IMR-90 (cell line): ENCODE data around the gene SPOUT1. TPM values are rescaled to one million over a fixed set of nuclear protein-coding genes. Genes with fewer than 3 reads are reported as not detected.

ENCODE experiments used
- ATAC-seq: fragments of 200-7000 bp; cut with Tn5 transposase; 2 replicates; pipeline ENCODE4 v1.9.1; 2020; ENCODE audit warnings: low read depth, mild to moderate bottlenecking, moderate library complexity
- BruUV-seq: library from RNA; stranded (reverse); fragments of 400-500 nt; replicated peaks from 2 replicates; lab custom pipeline; 2021; lab: Mats Ljungman, UMichigan
- CTCF ChIA-PET: fragments of 300-600 bp; formaldehyde crosslinking; extraction: SDS; loops from one replicate; lab custom pipeline; 2021; ENCODE audit warnings: antibody characterized with exemption; lab: Yijun Ruan, JAX
- POLR2A ChIA-PET: fragments of 300-600 bp; sonication (Branson Sonifier 250); formaldehyde crosslinking; loops from one replicate; lab custom pipeline; 2022; ENCODE audit warnings: antibody characterized with exemption; ENCODE audit not compliant: unreplicated experiment; lab: Charles Lee
- DNase-seq: peaks from one replicate; pipeline ENCODE4 v3.0.0; 2013
- H2AFZ ChIP-seq: replicated peaks from 2 replicates; pipeline ENCODE3; 2013; ENCODE audit warnings: low read length, mild to moderate bottlenecking; ENCODE audit not compliant: poor library complexity
- H2AK5ac ChIP-seq: 2 replicates; pipeline ENCODE4 v1.6.1; 2013; ENCODE audit warnings: low read depth, low read length, inconsistent platforms
- H2AK9ac ChIP-seq: replicated peaks from 2 replicates; pipeline ENCODE3; 2013; ENCODE audit warnings: mild to moderate bottlenecking, low read depth, low read length, moderate library complexity; ENCODE audit not compliant: poor library complexity
- H2BK120ac ChIP-seq: 2 replicates; pipeline ENCODE4 v1.6.1; 2013; ENCODE audit warnings: low read depth, low read length, inconsistent platforms
- H2BK15ac ChIP-seq: 3 replicates; pipeline ENCODE4 v1.6.1; 2013; ENCODE audit warnings: low read depth, low read length, inconsistent platforms
- H2BK20ac ChIP-seq: 2 replicates; pipeline ENCODE4 v1.6.1; 2013; ENCODE audit warnings: low read depth, mild to moderate bottlenecking, inconsistent platforms, low read length, moderate library complexity
- H2BK5ac ChIP-seq: 2 replicates; pipeline ENCODE4 v1.6.1; 2013; ENCODE audit warnings: mild to moderate bottlenecking, low read depth, low read length, inconsistent platforms; ENCODE audit not compliant: poor library complexity, severe bottlenecking
- H3K14ac ChIP-seq: replicated peaks from 2 replicates; pipeline ENCODE4 v1.6.1; 2013; ENCODE audit warnings: low read depth, low read length, inconsistent platforms
- H3K18ac ChIP-seq: 2 replicates; pipeline ENCODE4 v1.6.1; 2013; ENCODE audit warnings: low read depth, low read length, control low read depth
- H3K23ac ChIP-seq: 2 replicates; pipeline ENCODE4 v1.6.1; 2013; ENCODE audit warnings: low read depth, low read length, inconsistent platforms
- H3K27ac ChIP-seq: 2 replicates; pipeline ENCODE4 v1.5.1; 2013; ENCODE audit warnings: mild to moderate bottlenecking, control low read depth, low read length; ENCODE audit not compliant: insufficient read depth
- H3K27me3 ChIP-seq: 2 replicates; pipeline ENCODE4 v1.6.1; 2013; ENCODE audit warnings: low read length; ENCODE audit not compliant: control insufficient read depth, insufficient read depth
- H3K36me3 ChIP-seq: 2 replicates; pipeline ENCODE4 v1.6.1; 2013; ENCODE audit warnings: low read length, mixed read lengths; ENCODE audit not compliant: control insufficient read depth, insufficient read depth
- H3K4ac ChIP-seq: 2 replicates; pipeline ENCODE4 v1.6.1; 2013; ENCODE audit warnings: low read depth, low read length, inconsistent platforms
- H3K4me1 ChIP-seq: 2 replicates; pipeline ENCODE4 v1.6.1; 2013; ENCODE audit warnings: low read length, mixed read lengths; ENCODE audit not compliant: control insufficient read depth, insufficient read depth
- H3K4me2 ChIP-seq: 2 replicates; pipeline ENCODE4 v1.6.1; 2013; ENCODE audit warnings: low read depth, mild to moderate bottlenecking, control low read depth, low read length, moderate library complexity
- H3K4me3 ChIP-seq: 2 replicates; pipeline ENCODE4 v1.5.1; 2013; ENCODE audit warnings: low read depth, mild to moderate bottlenecking, control low read depth, low read length, moderate library complexity; ENCODE audit not compliant: insufficient read depth
- H3K56ac ChIP-seq: 2 replicates; pipeline ENCODE4 v1.6.1; 2013; ENCODE audit warnings: low read length, inconsistent platforms; ENCODE audit not compliant: insufficient read depth; ENCODE audit errors: extremely low read depth
- H3K79me1 ChIP-seq, 2 experiments: 2 replicates each; pipeline ENCODE4 v1.6.1; 2013; ENCODE audit warnings: low read length in 2 of 2, inconsistent platforms in 1 of 2, low read depth in 1 of 2
- H3K9ac ChIP-seq: 2 replicates; pipeline ENCODE4 v1.6.1; 2013; ENCODE audit warnings: low read depth, low read length, control low read depth
- H3K9me1 ChIP-seq: 2 replicates; pipeline ENCODE4 v1.6.1; 2013; ENCODE audit warnings: low read length, inconsistent platforms; ENCODE audit not compliant: insufficient read depth
- H3K9me3 ChIP-seq: 2 replicates; pipeline ENCODE4 v1.6.1; 2013; ENCODE audit warnings: low read length; ENCODE audit not compliant: control insufficient read depth, insufficient read depth
- H4K20me1 ChIP-seq: 2 replicates; pipeline ENCODE4 v1.6.1; 2013; ENCODE audit warnings: low read length, inconsistent platforms; ENCODE audit not compliant: insufficient read depth
- H4K5ac ChIP-seq: 2 replicates; pipeline ENCODE4 v1.6.1; 2013; ENCODE audit warnings: mild to moderate bottlenecking, low read depth, low read length, control low read depth
- H4K8ac ChIP-seq, 2 experiments: 2 replicates each; pipeline ENCODE4 v1.6.1; 2013; ENCODE audit warnings: low read depth in 2 of 2, low read length in 2 of 2, control low read depth in 1 of 2, inconsistent platforms in 1 of 2
- H4K91ac ChIP-seq: 2 replicates; pipeline ENCODE4 v1.6.1; 2013; ENCODE audit warnings: low read depth, low read length, inconsistent platforms; ENCODE audit not compliant: insufficient read depth
- BHLHE40 ChIP-seq: fragments of 150-350 bp; IDR thresholded peaks from 2 replicates; pipeline ENCODE4 v1.6.1; 2016; ENCODE audit warnings: mild to moderate bottlenecking, low read depth, low read length
- MAFK ChIP-seq: IDR thresholded peaks from 2 replicates; pipeline ENCODE4 v1.6.1; 2012; ENCODE audit warnings: low read depth, low read length, improper control_type of control experiment
- MAZ ChIP-seq: IDR thresholded peaks from 2 replicates; pipeline ENCODE4 v1.6.1; 2012; ENCODE audit warnings: low read depth, mild to moderate bottlenecking, low read length, improper control_type of control experiment, moderate library complexity, borderline replicate concordance
- RAD21 ChIP-seq: IDR thresholded peaks from 2 replicates; pipeline ENCODE4 v1.6.1; 2012; ENCODE audit warnings: low read length, improper control_type of control experiment
- SMC3 ChIP-seq: fragments of 150-350 bp; IDR thresholded peaks from 2 replicates; pipeline ENCODE4 v1.6.1; 2016; ENCODE audit warnings: low read depth, mild to moderate bottlenecking, antibody characterized with exemption, low read length, moderate library complexity
- WGBS, 2 experiments: methylation state at CpG; one replicate each; pipeline versions ENCODE4 v1.1.5 to v1.1.7; 2013; ENCODE audit warnings: missing lambda C conversion rate in 2 of 2; ENCODE audit not compliant: insufficient read length in 1 of 2; ENCODE audit errors: extremely low coverage in 2 of 2; 5-methylcytosine and 5-hydroxymethylcytosine counted together
- dilution Hi-C: fragments of 300-500 bp; cut with HindIII; formaldehyde crosslinking; loops from one replicate; pipeline ENCODE4 v1.14.3; 2018; ENCODE audit warnings: low sequenced_read_pairs; ENCODE audit not compliant: unreplicated experiment
- in situ Hi-C: fragments of 300-500 bp; cut with MboI; formaldehyde crosslinking; loops from 3 replicates; pipeline ENCODE4 v1.14.3; 2019; ENCODE audit warnings: low sequenced_read_pairs, inconsistent platforms, mixed read lengths
- intact Hi-C: fragments of 100-400 bp; cut with micrococcal nuclease; formaldehyde crosslinking; loops from 2 replicates; pipeline ENCODE4 v1.10.0; 2022
- polyA plus RNA-seq, 3 experiments: library from polyadenylated mRNA; depleted of rRNA; stranded (reverse); fragments of >200 nt; gene quantifications; 2 replicates each; pipeline ENCODE4 v1.2.3, GENCODE V29; 2012; ENCODE audit warnings: low replicate concordance in 1 of 3
- total RNA-seq: library from RNA; depleted of rRNA; stranded (reverse); fragments of >200 nt; gene quantifications from 2 replicates; pipeline ENCODE4 v1.2.3, GENCODE V29; 2012
- TF ChIP-seq, protein P1 (sequence below): conservative IDR thresholded peaks from 2 replicates; pipeline ENCODE4 v1.5.1; 2012; ENCODE audit warnings: mild to moderate bottlenecking, low read depth, low read length, improper control_type of control experiment

SPOUT1 gene
- total and polyA plus RNA-seq, 2 of the 4 experiments (the other 2 are of a cell fraction): 17.9 to 27.8 TPM

DNA sequence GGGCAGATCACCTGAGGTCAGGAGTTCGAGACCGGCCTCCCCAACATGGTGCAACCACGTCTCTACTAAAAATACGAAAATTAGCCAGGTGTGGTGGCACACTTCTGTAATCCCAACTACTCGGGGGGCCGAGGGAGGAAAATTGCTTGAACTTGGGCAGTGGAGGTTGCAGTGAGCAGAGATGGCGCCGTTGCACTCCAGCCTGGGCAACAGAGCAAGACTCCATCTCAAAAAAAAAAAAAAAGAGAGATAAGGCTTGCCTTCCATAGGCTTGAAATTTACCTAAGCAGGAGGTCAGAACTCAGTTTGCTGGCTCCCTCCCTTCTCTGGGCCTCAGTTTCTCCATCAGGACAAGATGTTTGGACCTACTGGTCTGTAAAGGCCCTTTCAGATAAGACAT, 1.3 kb downstream of the SPOUT1 start (continued):
- TF ChIP-seq MAZ (no peak), SMC3 (no peak), RAD21 (no peak)

DNA sequence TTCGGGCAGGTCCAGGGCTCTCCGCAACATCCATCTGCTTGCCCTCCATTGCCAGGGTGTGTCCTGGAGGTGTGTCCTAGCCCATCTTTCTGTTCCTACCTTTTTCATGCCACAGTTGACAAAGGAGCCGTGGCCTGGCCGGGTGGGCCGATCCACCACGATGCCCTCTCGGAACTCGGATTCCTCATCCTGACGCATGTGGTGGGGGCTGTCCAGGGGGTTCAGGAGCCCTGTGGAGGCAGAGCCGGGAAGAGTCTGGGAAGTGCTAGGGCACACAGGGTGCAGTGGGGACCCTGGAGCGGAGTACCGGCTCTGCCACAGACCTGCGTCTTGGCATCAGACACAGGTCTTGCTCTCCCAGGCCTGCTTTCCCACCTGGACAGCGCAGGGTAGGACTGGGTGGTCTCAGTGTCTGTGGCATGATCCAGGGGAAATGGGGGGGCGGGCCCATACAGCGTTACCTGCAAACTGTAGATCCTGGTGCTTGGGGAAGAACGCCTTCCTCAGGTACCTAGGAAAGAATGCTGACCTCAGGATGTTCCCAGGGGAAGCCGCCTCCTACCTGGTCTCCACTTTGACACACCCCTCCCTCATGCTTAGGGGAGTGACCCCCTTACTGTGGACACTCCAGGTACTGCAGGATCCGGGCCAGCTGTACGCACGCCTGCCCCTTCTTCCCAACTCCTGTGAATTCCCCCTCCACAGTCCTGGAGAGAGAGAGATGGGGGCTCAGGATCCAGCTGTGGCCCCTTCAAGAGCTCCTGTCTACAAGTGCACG, 3.5 kb downstream of the SPOUT1 start:
- Histone ChIP-seq H4K5ac (no peak overlapping the region), H4K91ac (no peak overlapping the region), H3K36me3 (peaks cover 47% of the 10 kb centered on the region), H3K4ac (no peak overlapping the region), H2AK9ac (peak overlapping the region; percentile 65), H3K9ac (no peak overlapping the region), H3K27ac (no peak overlapping the region), H3K4me1 (peaks cover 5% of the 10 kb centered on the region; the same call in 1 of the 2 replicates), H3K79me1 (peaks cover 23% of the 10 kb centered on the region in 2 experiments), H3K27me3 (no peaks in the 10 kb centered on the region), H3K4me2 (no peak overlapping the region), H2AK5ac (no peak overlapping the region), H2BK5ac (no peak overlapping the region), H2AFZ (no peak overlapping the region), H2BK15ac (no peak overlapping the region), H3K14ac (no peak overlapping the region), H3K56ac (no peak overlapping the region), H3K18ac (no peak overlapping the region), H2BK20ac (no peak overlapping the region), H4K8ac (no peak overlapping the region), H3K9me1 (no peaks in the 10 kb centered on the region; the same call in 1 of the 2 replicates), H3K4me3 (no peak overlapping the region), H2BK120ac (no peak overlapping the region), H3K9me3 (no peaks in the 10 kb centered on the region), H3K23ac (no peak overlapping the region), H4K20me1 (peaks cover 3% of the 10 kb centered on the region; the same call in 1 of the 2 replicates)
- intact Hi-C loops: no loop called here
- ATAC-seq: no peak
- no peak for DNase-seq
- no TSS peak for BruUV-seq
- in situ Hi-C loops: no loop called here
- ChIA-PET POLR2A (no interaction called here), CTCF (interaction anchor here (3.2 kb wide), 1 partner anchor 8 kb away, joined by 11 read pairs; the partner anchor contains the start of gene ENDOG)
- dilution Hi-C loops: no loop called here
- no peak for TF ChIP-seq BHLHE40
- TF ChIP-seq MAFK: no peak
- TF ChIP-seq, protein P1, sequence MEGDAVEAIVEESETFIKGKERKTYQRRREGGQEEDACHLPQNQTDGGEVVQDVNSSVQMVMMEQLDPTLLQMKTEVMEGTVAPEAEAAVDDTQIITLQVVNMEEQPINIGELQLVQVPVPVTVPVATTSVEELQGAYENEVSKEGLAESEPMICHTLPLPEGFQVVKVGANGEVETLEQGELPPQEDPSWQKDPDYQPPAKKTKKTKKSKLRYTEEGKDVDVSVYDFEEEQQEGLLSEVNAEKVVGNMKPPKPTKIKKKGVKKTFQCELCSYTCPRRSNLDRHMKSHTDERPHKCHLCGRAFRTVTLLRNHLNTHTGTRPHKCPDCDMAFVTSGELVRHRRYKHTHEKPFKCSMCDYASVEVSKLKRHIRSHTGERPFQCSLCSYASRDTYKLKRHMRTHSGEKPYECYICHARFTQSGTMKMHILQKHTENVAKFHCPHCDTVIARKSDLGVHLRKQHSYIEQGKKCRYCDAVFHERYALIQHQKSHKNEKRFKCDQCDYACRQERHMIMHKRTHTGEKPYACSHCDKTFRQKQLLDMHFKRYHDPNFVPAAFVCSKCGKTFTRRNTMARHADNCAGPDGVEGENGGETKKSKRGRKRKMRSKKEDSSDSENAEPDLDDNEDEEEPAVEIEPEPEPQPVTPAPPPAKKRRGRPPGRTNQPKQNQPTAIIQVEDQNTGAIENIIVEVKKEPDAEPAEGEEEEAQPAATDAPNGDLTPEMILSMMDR: no peak
- WGBS, 2 experiments: 96% methylated on average over 9 of the region's 22 CpGs; no CpG with 5 or more reads in 1 of the 2 experiments
